ENCODE data around the gene RNF213.

The RNF213 gene

GRCh38 chr17:80427366-80428282 lies 167.0 kb downstream of the RNF213 start:
- H3K27me3 ChIP-seq (replicated peaks; ENCODE audit: control insufficient read depth, insufficient read depth, low read length), result no peaks in the 10 kb centered on the region
- no peak overlapping the region for H3K4me3 ChIP-seq (replicated peaks; ENCODE audit: low read depth, low read length)
- TF ChIP-seq, protein P1, sequence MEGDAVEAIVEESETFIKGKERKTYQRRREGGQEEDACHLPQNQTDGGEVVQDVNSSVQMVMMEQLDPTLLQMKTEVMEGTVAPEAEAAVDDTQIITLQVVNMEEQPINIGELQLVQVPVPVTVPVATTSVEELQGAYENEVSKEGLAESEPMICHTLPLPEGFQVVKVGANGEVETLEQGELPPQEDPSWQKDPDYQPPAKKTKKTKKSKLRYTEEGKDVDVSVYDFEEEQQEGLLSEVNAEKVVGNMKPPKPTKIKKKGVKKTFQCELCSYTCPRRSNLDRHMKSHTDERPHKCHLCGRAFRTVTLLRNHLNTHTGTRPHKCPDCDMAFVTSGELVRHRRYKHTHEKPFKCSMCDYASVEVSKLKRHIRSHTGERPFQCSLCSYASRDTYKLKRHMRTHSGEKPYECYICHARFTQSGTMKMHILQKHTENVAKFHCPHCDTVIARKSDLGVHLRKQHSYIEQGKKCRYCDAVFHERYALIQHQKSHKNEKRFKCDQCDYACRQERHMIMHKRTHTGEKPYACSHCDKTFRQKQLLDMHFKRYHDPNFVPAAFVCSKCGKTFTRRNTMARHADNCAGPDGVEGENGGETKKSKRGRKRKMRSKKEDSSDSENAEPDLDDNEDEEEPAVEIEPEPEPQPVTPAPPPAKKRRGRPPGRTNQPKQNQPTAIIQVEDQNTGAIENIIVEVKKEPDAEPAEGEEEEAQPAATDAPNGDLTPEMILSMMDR (IDR thresholded peaks at IDR 0.05; ENCODE audit: insufficient read depth, low read length, poor library complexity, severe bottlenecking), result no peak
- H3K36me3 ChIP-seq (ENCODE audit: control insufficient read depth, insufficient read depth, low read length), result no peaks in the 10 kb centered on the region
- DNase-seq (ENCODE audit: extremely low read depth, insufficient read length), result peak; percentile 9

GRCh38 chr17:80428363-80428762 lies 167.7 kb downstream of the RNF213 start:
- no peak overlapping the region for H3K4me3 ChIP-seq (replicated peaks; ENCODE audit: low read depth, low read length)
- TF ChIP-seq, protein P1 (IDR thresholded peaks at IDR 0.05; ENCODE audit: insufficient read depth, low read length, poor library complexity, severe bottlenecking), result no peak
- DNase-seq (ENCODE audit: extremely low read depth, insufficient read length), result peak; percentile 4
- no peaks in the 10 kb centered on the region for H3K36me3 ChIP-seq (ENCODE audit: control insufficient read depth, insufficient read depth, low read length)
- H3K27me3 ChIP-seq (replicated peaks; ENCODE audit: control insufficient read depth, insufficient read depth, low read length), result no peaks in the 10 kb centered on the region

- no peak for DNase-seq (ENCODE audit: extremely low read depth, insufficient read length)
- Histone ChIP-seq H3K36me3 (ENCODE audit: control insufficient read depth, insufficient read depth, low read length) (no peaks in the 10 kb centered on the region), H3K27me3 (replicated peaks; ENCODE audit: control insufficient read depth, insufficient read depth, low read length) (no peaks in the 10 kb centered on the region), H3K4me3 (replicated peaks; ENCODE audit: low read depth, low read length) (no peak overlapping the region)
- TF ChIP-seq, protein P1 (IDR thresholded peaks at IDR 0.05; ENCODE audit: insufficient read depth, low read length, poor library complexity, severe bottlenecking), result no peak
Observed at GRCh38 chr17:80428796-80429195, 168.1 kb downstream of the RNF213 start.

GRCh38 chr17:80429356-80430275 lies 169.0 kb downstream of the RNF213 start:
- Histone ChIP-seq H3K27me3 (replicated peaks; ENCODE audit: control insufficient read depth, insufficient read depth, low read length) (no peaks in the 10 kb centered on the region), H3K4me3 (replicated peaks; ENCODE audit: low read depth, low read length) (no peak overlapping the region), H3K36me3 (ENCODE audit: control insufficient read depth, insufficient read depth, low read length) (no peaks in the 10 kb centered on the region)
- TF ChIP-seq, protein P1 (IDR thresholded peaks at IDR 0.05; ENCODE audit: insufficient read depth, low read length, poor library complexity, severe bottlenecking), result no peak
- DNase-seq (ENCODE audit: extremely low read depth, insufficient read length), result peak; percentile 6

DNA sequence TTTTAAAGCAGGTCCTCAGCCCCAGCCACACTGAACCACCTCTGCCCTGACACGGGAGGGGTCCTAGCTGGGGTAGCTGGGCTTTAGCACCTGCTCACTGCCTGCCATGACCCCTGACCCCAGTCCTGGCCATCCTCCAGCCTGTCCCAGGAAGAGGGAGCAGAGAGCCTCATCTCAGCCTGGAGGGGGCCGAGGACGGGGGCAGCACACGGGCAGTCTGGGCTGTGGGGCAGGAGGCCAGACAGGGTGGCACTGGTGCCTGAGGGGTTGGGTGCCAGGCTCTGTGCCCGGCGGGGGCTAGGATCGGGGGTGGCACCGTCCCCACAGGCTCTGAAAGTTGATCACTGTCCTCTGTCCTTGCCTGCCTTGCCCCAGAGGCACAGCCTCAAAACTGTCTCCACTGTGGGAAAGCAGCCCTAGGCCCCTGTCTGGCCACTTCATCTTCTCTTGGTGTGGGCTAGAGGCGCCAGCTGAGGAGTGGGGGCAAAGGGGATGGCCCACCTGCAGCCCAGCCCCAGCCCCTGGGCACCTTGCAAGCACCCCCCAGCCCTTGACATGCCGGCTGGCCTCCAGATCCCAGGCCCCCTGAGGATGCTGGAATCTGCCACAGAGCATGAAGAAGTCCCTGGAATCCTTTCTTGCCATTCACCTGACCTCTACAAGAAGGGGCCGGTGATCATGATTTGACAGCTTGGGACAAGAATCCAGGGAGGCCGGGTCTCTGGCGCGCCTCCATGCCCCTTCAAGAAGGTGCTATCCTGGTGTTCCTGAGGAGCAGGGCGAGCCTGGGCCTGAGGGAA lies 170.0 kb downstream of the RNF213 start:
- TF ChIP-seq, protein P1 (IDR thresholded peaks at IDR 0.05; ENCODE audit: insufficient read depth, low read length, poor library complexity, severe bottlenecking), result no peak

More for the DNA sequence above, 170.0 kb downstream of the RNF213 start:
- Histone ChIP-seq H3K4me3 (replicated peaks; ENCODE audit: low read depth, low read length) (no peak overlapping the region), H3K27me3 (replicated peaks; ENCODE audit: control insufficient read depth, insufficient read depth, low read length) (no peaks in the 10 kb centered on the region), H3K36me3 (ENCODE audit: control insufficient read depth, insufficient read depth, low read length) (no peaks in the 10 kb centered on the region)
- DNase-seq (ENCODE audit: extremely low read depth, insufficient read length), result peak; percentile 5
